ENCODE measurements around the gene ADAMTS7.

Gene ADAMTS7

GRCh38 chr15:78811825-78812183, 540 bp upstream of the ADAMTS7 start:
- Histone ChIP-seq H3K36me3 (ENCODE audit: control insufficient read depth in 2 of 2, insufficient read depth in 1 of 2, low read length in 2 of 2) (no peaks in the 10 kb centered on the region; a peak in 1 of 3 replicates), H3K4me1 (ENCODE audit: control insufficient read depth, insufficient read depth, low read length) (peaks cover 3% of the 10 kb centered on the region; the same call in 1 of the 2 replicates), H3K27ac (ENCODE audit: extremely low read depth, low read depth, low read length) (no peak overlapping the region), H3K4me3 (ENCODE audit: low read depth, low read length) (peak overlapping the region; percentile 56), H3K9me3 (ENCODE audit: control insufficient read depth, insufficient read depth, low read depth, low read length) (no peaks in the 10 kb centered on the region)
- POLR2A ChIA-PET: interaction anchor here (1.1 to 2.1 kb wide), 2 partner anchors 62 to 512 kb away, joined by 3 to 7 read pairs; partner anchors contain the start of gene SKIC8
- CTCF ChIA-PET: interaction anchor here (0.6 to 1.8 kb wide), 15 partner anchors 8 to 687 kb away, joined by 3 to 12 read pairs (median 3); no protein-coding TSS in a partner anchor
- TF ChIP-seq, protein P1, sequence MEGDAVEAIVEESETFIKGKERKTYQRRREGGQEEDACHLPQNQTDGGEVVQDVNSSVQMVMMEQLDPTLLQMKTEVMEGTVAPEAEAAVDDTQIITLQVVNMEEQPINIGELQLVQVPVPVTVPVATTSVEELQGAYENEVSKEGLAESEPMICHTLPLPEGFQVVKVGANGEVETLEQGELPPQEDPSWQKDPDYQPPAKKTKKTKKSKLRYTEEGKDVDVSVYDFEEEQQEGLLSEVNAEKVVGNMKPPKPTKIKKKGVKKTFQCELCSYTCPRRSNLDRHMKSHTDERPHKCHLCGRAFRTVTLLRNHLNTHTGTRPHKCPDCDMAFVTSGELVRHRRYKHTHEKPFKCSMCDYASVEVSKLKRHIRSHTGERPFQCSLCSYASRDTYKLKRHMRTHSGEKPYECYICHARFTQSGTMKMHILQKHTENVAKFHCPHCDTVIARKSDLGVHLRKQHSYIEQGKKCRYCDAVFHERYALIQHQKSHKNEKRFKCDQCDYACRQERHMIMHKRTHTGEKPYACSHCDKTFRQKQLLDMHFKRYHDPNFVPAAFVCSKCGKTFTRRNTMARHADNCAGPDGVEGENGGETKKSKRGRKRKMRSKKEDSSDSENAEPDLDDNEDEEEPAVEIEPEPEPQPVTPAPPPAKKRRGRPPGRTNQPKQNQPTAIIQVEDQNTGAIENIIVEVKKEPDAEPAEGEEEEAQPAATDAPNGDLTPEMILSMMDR (tag by site-specific recombination; IDR thresholded peaks at IDR 0.05): peak; percentile 8; the same call in 1 of the 2 replicates
- TF ChIP-seq ZNF362 (tag by site-specific recombination; IDR thresholded peaks at IDR 0.05): no peak

DNA sequence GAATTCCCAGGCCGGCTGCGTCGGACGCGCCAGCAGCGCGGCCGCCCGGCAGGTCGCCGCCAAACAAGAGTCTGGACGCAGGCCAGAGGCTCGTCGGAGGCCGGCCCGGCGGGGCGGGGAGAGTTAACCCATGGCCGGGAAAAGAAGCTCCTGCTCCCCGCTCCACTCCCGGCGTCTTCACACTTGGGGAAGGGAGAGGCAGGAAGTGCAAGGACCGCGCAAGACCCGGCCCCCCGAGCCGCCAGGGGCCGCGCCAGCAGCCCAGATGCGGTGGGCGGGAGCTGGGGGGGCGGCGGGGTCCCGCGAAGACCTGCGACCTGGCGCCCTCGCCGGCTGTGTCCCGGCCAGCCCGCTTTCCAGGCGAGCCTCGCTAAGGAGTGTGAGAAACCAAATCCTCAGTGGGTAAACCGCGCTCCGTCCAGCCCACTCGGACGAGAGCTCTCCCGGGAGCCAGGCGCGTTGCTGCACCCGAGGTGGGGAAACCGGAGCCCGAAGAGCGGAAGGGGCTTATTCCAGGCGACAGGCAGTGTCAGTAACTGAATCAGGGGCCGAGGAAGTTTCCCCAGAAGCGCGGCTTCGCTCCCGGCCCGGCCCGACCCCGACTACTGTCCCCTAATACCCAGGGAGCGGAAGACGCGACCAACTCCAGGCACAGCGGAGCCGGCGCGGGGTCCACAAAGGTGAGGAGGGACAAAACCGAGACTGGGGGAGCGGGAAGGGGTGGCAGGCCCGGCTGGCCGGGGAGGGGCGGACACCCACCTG, 721 bp downstream of the ADAMTS7 start:
- ChIA-PET POLR2A (interaction anchor here (0.6 to 2.1 kb wide), 3 partner anchors 15 to 511 kb away, joined by 3 to 7 read pairs (median 3); partner anchors contain the start of gene SKIC8), CTCF (interaction anchor here (0.5 to 1.8 kb wide), 11 partner anchors 9 to 460 kb away, joined by 3 to 8 read pairs (median 3); no protein-coding TSS in a partner anchor)
- Histone ChIP-seq H3K27ac (ENCODE audit: extremely low read depth, low read depth, low read length) (no peak overlapping the region; the same call in 1 of the 2 replicates), H3K4me1 (ENCODE audit: control insufficient read depth, insufficient read depth, low read length) (peaks cover 3% of the 10 kb centered on the region; the same call in 1 of the 2 replicates), H3K4me3 (ENCODE audit: low read depth, low read length) (peak overlapping the region; percentile 56), H3K9me3 (ENCODE audit: control insufficient read depth, insufficient read depth, low read depth, low read length) (no peaks in the 10 kb centered on the region), H3K36me3 (ENCODE audit: control insufficient read depth in 2 of 2, insufficient read depth in 1 of 2, low read length in 2 of 2) (no peaks in the 10 kb centered on the region; a peak in 1 of 3 replicates)
- no peak for TF ChIP-seq ZNF302 (tag by site-specific recombination; IDR thresholded peaks at IDR 0.05; ENCODE audit: low read depth)
- TF ChIP-seq ZNF157 (tag by site-specific recombination; IDR thresholded peaks at IDR 0.05): no peak
- TF ChIP-seq ZBTB20 (tag by site-specific recombination; IDR thresholded peaks at IDR 0.05): peak; percentile 49; the same call in 1 of the 2 replicates
- TF ChIP-seq, protein P2, sequence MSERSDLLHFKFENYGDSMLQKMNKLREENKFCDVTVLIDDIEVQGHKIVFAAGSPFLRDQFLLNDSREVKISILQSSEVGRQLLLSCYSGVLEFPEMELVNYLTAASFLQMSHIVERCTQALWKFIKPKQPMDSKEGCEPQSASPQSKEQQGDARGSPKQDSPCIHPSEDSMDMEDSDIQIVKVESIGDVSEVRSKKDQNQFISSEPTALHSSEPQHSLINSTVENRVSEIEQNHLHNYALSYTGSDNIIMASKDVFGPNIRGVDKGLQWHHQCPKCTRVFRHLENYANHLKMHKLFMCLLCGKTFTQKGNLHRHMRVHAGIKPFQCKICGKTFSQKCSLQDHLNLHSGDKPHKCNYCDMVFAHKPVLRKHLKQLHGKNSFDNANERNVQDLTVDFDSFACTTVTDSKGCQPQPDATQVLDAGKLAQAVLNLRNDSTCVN (tag by site-specific recombination; optimal IDR thresholded peaks at IDR 0.05): peak; percentile 72
- TF ChIP-seq, protein P3, sequence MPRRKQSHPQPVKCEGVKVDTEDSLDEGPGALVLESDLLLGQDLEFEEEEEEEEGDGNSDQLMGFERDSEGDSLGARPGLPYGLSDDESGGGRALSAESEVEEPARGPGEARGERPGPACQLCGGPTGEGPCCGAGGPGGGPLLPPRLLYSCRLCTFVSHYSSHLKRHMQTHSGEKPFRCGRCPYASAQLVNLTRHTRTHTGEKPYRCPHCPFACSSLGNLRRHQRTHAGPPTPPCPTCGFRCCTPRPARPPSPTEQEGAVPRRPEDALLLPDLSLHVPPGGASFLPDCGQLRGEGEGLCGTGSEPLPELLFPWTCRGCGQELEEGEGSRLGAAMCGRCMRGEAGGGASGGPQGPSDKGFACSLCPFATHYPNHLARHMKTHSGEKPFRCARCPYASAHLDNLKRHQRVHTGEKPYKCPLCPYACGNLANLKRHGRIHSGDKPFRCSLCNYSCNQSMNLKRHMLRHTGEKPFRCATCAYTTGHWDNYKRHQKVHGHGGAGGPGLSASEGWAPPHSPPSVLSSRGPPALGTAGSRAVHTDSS (tag by site-specific recombination; IDR thresholded peaks at IDR 0.05): no peak
- no peak for TF ChIP-seq SCRT2 (tag by site-specific recombination; IDR thresholded peaks at IDR 0.05)
- TF ChIP-seq ZNF274 (IDR thresholded peaks at IDR 0.05; ENCODE audit: low read length): no peak
- no peak for TF ChIP-seq ZNF274 (tag by site-specific recombination; IDR thresholded peaks at IDR 0.05; ENCODE audit: borderline replicate concordance)
- TF ChIP-seq ZSCAN23 (tag by site-specific recombination; IDR thresholded peaks at IDR 0.05): no peak
- TF ChIP-seq, protein P4, sequence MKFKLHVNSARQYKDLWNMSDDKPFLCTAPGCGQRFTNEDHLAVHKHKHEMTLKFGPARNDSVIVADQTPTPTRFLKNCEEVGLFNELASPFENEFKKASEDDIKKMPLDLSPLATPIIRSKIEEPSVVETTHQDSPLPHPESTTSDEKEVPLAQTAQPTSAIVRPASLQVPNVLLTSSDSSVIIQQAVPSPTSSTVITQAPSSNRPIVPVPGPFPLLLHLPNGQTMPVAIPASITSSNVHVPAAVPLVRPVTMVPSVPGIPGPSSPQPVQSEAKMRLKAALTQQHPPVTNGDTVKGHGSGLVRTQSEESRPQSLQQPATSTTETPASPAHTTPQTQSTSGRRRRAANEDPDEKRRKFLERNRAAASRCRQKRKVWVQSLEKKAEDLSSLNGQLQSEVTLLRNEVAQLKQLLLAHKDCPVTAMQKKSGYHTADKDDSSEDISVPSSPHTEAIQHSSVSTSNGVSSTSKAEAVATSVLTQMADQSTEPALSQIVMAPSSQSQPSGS (tag by site-specific recombination; IDR thresholded peaks at IDR 0.05; ENCODE audit: low read depth): no peak
- TF ChIP-seq ZBTB1 (tag by site-specific recombination; IDR thresholded peaks at IDR 0.05): no peak
- TF ChIP-seq REPIN1 (tag by site-specific recombination; IDR thresholded peaks at IDR 0.05; ENCODE audit: low read depth): no peak
- TF ChIP-seq ZNF580 (tag by site-specific recombination; IDR thresholded peaks at IDR 0.05): no peak
- TF ChIP-seq ZNF416 (tag by site-specific recombination; IDR thresholded peaks at IDR 0.05): no peak
- TF ChIP-seq ZNF548 (tag by site-specific recombination; IDR thresholded peaks at IDR 0.05): no peak
- TF ChIP-seq, protein P5, sequence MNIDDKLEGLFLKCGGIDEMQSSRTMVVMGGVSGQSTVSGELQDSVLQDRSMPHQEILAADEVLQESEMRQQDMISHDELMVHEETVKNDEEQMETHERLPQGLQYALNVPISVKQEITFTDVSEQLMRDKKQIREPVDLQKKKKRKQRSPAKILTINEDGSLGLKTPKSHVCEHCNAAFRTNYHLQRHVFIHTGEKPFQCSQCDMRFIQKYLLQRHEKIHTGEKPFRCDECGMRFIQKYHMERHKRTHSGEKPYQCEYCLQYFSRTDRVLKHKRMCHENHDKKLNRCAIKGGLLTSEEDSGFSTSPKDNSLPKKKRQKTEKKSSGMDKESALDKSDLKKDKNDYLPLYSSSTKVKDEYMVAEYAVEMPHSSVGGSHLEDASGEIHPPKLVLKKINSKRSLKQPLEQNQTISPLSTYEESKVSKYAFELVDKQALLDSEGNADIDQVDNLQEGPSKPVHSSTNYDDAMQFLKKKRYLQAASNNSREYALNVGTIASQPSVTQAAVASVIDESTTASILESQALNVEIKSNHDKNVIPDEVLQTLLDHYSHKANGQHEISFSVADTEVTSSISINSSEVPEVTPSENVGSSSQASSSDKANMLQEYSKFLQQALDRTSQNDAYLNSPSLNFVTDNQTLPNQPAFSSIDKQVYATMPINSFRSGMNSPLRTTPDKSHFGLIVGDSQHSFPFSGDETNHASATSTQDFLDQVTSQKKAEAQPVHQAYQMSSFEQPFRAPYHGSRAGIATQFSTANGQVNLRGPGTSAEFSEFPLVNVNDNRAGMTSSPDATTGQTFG (tag by site-specific recombination; IDR thresholded peaks at IDR 0.05; ENCODE audit: borderline replicate concordance): no peak
- 0 out of 2 replicates have a peak, but pooled peaks have one; percentile 39 for TF ChIP-seq KLF10 (tag by site-specific recombination; IDR thresholded peaks at IDR 0.05)
- peak; percentile 50; the same call in 1 of the 2 replicates for TF ChIP-seq PATZ1 (tag by site-specific recombination; IDR thresholded peaks at IDR 0.05)
